Breast epithelium (tissue), 3 donors: ENCODE data around the gene CEP57L1.
"Not testable (repeated sequence)": the region's sequence is repeated elsewhere in the genome, so short reads cannot be mapped to it uniquely, and the experiment has no call there.

ENCODE experiments used
- POLR2A ChIP-seq: fragments of 450-650 bp; IDR thresholded peaks from one replicate; pipeline ENCODE4 v1.6.1; 2016; ENCODE audit warnings: antibody characterized with exemption, mild to moderate bottlenecking, moderate library complexity
- POLR2AphosphoS5 ChIP-seq, 3 donors: sonication (generic); formaldehyde crosslinking; IDR thresholded peaks; one replicate each; pipeline ENCODE4 v1.6.1; 2017; ENCODE audit warnings: antibody characterized with exemption in 3 of 3
- TF ChIP-seq, protein P1 (sequence below), 3 donors: fragments of 450-650 bp; IDR thresholded peaks; one replicate each; pipeline ENCODE4 v1.5.1; 2016 to 2017; ENCODE audit warnings: antibody characterized with exemption in 3 of 3, mild to moderate bottlenecking in 3 of 3, moderate library complexity in 3 of 3

DNA sequence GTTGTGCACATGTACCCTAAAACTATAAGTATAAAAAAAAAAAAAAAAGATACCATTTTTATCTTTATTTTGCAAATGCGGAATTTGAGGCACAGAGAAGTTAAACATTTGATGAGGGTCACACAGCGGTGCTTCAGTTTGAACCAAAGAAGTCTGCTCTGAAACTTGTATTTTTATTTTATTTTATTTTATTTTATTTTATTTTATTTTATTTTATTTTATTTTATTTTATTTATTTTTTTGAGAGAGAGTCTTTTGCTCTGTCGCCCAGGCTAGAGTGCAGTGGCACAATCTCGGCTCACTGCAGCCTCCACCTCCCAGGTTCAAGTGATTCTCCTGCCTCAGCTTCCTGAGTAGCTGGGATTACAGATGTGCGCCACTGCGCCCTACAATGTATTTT lies 41.2 kb downstream of the CEP57L1 start:
- TF ChIP-seq, protein P1, sequence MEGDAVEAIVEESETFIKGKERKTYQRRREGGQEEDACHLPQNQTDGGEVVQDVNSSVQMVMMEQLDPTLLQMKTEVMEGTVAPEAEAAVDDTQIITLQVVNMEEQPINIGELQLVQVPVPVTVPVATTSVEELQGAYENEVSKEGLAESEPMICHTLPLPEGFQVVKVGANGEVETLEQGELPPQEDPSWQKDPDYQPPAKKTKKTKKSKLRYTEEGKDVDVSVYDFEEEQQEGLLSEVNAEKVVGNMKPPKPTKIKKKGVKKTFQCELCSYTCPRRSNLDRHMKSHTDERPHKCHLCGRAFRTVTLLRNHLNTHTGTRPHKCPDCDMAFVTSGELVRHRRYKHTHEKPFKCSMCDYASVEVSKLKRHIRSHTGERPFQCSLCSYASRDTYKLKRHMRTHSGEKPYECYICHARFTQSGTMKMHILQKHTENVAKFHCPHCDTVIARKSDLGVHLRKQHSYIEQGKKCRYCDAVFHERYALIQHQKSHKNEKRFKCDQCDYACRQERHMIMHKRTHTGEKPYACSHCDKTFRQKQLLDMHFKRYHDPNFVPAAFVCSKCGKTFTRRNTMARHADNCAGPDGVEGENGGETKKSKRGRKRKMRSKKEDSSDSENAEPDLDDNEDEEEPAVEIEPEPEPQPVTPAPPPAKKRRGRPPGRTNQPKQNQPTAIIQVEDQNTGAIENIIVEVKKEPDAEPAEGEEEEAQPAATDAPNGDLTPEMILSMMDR (IDR thresholded peaks at IDR 0.05), result not testable (repeated sequence)
- not testable (repeated sequence) for TF ChIP-seq POLR2A; POLR2AphosphoS5 (IDR thresholded peaks at IDR 0.05)
